Parathyroid adenoma (tissue), 2 donors: ENCODE results near the gene PACRG.

Experiments
- H2AFZ ChIP-seq: fragments of 300-600 bp; sonication (generic); one replicate; pipeline ENCODE4 v1.7.0; 2017; ENCODE audit warnings: antibody characterized with exemption, mild to moderate bottlenecking
- H3K27ac ChIP-seq: fragments of 300-600 bp; sonication (generic); one replicate; pipeline ENCODE4 v1.7.0; 2017
- H3K27me3 ChIP-seq: fragments of 300-600 bp; sonication (generic); one replicate; pipeline ENCODE4 v1.7.0; 2017; ENCODE audit warnings: low read length; ENCODE audit not compliant: control insufficient read depth, insufficient read depth
- H3K36me3 ChIP-seq: fragments of 300-600 bp; sonication (generic); one replicate; pipeline ENCODE4 v1.7.0; 2017; ENCODE audit warnings: low read length; ENCODE audit not compliant: control insufficient read depth, insufficient read depth
- H3K4me1 ChIP-seq: fragments of 300-600 bp; sonication (generic); one replicate; pipeline ENCODE4 v1.7.0; 2017; ENCODE audit warnings: control low read depth
- H3K4me2 ChIP-seq: fragments of 300-600 bp; sonication (generic); one replicate; pipeline ENCODE4 v1.7.0; 2017; ENCODE audit warnings: low read length
- H3K4me3 ChIP-seq: fragments of 300-600 bp; sonication (generic); one replicate; pipeline ENCODE4 v1.7.0; 2017; ENCODE audit warnings: low read depth, low read length
- H3K79me2 ChIP-seq: fragments of 300-600 bp; sonication (generic); one replicate; pipeline ENCODE4 v1.7.0; 2017; ENCODE audit warnings: control low read depth
- H3K9ac ChIP-seq: fragments of 300-600 bp; sonication (generic); one replicate; pipeline ENCODE4 v1.7.0; 2017; ENCODE audit warnings: mild to moderate bottlenecking
- H3K9me3 ChIP-seq: fragments of 300-600 bp; sonication (generic); one replicate; pipeline ENCODE4 v1.7.0; 2017; ENCODE audit warnings: low read length; ENCODE audit not compliant: control insufficient read depth
- CTCF ChIP-seq: fragments of 300-600 bp; sonication (generic); IDR thresholded peaks from one replicate; pipeline ENCODE4 v1.7.0; 2017; ENCODE audit warnings: antibody characterized with exemption, mild to moderate bottlenecking
- donor health status: primary hyperparathyroidism.

The PACRG gene

GRCh38 chr6:163136681-163137397, 409.1 kb downstream of the PACRG start:
- Histone ChIP-seq H3K27me3 (no peaks in the 10 kb centered on the region), H3K4me3 (no peak overlapping the region), H3K36me3 (no peaks in the 10 kb centered on the region), H3K79me2 (no peaks in the 10 kb centered on the region), H3K4me1 (no peaks in the 10 kb centered on the region), H3K9me3 (no peaks in the 10 kb centered on the region), H3K9ac (no peak overlapping the region), H2AFZ (no peak overlapping the region), H3K27ac (no peak overlapping the region), H3K4me2 (no peak overlapping the region)
- no peak for TF ChIP-seq CTCF

- no peak overlapping the region for H3K27ac ChIP-seq
- no peak overlapping the region for H3K4me3 ChIP-seq
- H3K9me3 ChIP-seq = no peaks in the 10 kb centered on the region
- no peaks in the 10 kb centered on the region for H3K4me1 ChIP-seq
- no peaks in the 10 kb centered on the region for H3K27me3 ChIP-seq
- no peak overlapping the region for H3K9ac ChIP-seq
- TF ChIP-seq CTCF = no peak
- H2AFZ ChIP-seq = no peak overlapping the region
- no peak overlapping the region for H3K4me2 ChIP-seq
- H3K36me3 ChIP-seq = no peaks in the 10 kb centered on the region
- H3K79me2 ChIP-seq = no peaks in the 10 kb centered on the region
Observed at GRCh38 chr6:163137398-163137881, 409.7 kb downstream of the PACRG start.

- Histone ChIP-seq H2AFZ (no peak overlapping the region), H3K27ac (no peak overlapping the region), H3K9ac (no peak overlapping the region), H3K4me2 (no peak overlapping the region), H3K36me3 (no peaks in the 10 kb centered on the region), H3K4me3 (no peak overlapping the region), H3K79me2 (no peaks in the 10 kb centered on the region), H3K27me3 (no peaks in the 10 kb centered on the region), H3K4me1 (no peaks in the 10 kb centered on the region), H3K9me3 (no peaks in the 10 kb centered on the region)
- no peak for TF ChIP-seq CTCF
Observed at GRCh38 chr6:163146036-163146435, 418.3 kb downstream of the PACRG start.

GRCh38 chr6:163147994-163148393, 420.2 kb downstream of the PACRG start:
- no peaks in the 10 kb centered on the region for H3K9me3 ChIP-seq
- H3K4me2 ChIP-seq = no peak overlapping the region
- no peak overlapping the region for H3K4me3 ChIP-seq
- H3K79me2 ChIP-seq = no peaks in the 10 kb centered on the region
- H3K9ac ChIP-seq = no peak overlapping the region
- H3K27me3 ChIP-seq = no peaks in the 10 kb centered on the region
- H3K36me3 ChIP-seq = no peaks in the 10 kb centered on the region
- no peak for TF ChIP-seq CTCF
- no peaks in the 10 kb centered on the region for H3K4me1 ChIP-seq
- no peak overlapping the region for H2AFZ ChIP-seq
- no peak overlapping the region for H3K27ac ChIP-seq
